Measurements from ENCODE around the gene ZNF407.

- TF ChIP-seq ZNF549 (tag by site-specific recombination; IDR thresholded peaks at IDR 0.05) (no peak), CTCF (tag by site-specific recombination; IDR thresholded peaks at IDR 0.05) (no peak), ZNF777 (tag by site-specific recombination; IDR thresholded peaks at IDR 0.05; ENCODE audit: borderline replicate concordance) (no peak), YY1 (tag by site-specific recombination; IDR thresholded peaks at IDR 0.05) (no peak)
Measured at GRCh38 chr18:74625157-74625556, 27.5 kb downstream of the ZNF407 start.

Measured in HEK293 (cell line).